GM12891 (cell line): ENCODE measurements around the gene SNX10.

Experiments
- PAX5 ChIP-seq: IDR thresholded peaks from 2 replicates; pipeline ENCODE4 v1.6.1; 2011; ENCODE audit warnings: low read length, moderate library complexity, mild to moderate bottlenecking; ENCODE audit not compliant: insufficient read depth, severe bottlenecking
- POLR2A ChIP-seq: IDR thresholded peaks from 2 replicates; pipeline ENCODE4 v1.6.1; 2011; ENCODE audit warnings: low read depth, low read length, control low read depth
- POU2F2 ChIP-seq: IDR thresholded peaks from 2 replicates; pipeline ENCODE4 v1.6.1; 2011; ENCODE audit warnings: low read depth, mild to moderate bottlenecking, control low read depth, low read length, moderate library complexity
- SPI1 ChIP-seq: IDR thresholded peaks from 2 replicates; pipeline ENCODE4 v1.6.1; 2011; ENCODE audit warnings: low read depth, low read length, control low read depth
- TAF1 ChIP-seq: IDR thresholded peaks from 2 replicates; pipeline ENCODE4 v1.6.1; 2011; ENCODE audit warnings: low read depth, low read length, control low read depth

GRCh38 chr7:26422761-26423160, 131.1 kb downstream of the SNX10 start:
- TF ChIP-seq POU2F2 (no peak), POLR2A (no peak), TAF1 (no peak), SPI1 (no peak), PAX5 (no peak)
